A549 treated with AZD2906 at 1 μM for 4 hours (cell line): Measurements from ENCODE around the gene RABL2A. TPM values are rescaled to one million over a fixed set of nuclear protein-coding genes. Genes with fewer than 3 reads are reported as not detected.

Experiments
- total RNA-seq: library from RNA; stranded (reverse); fragments of 200-300 nt; extraction: Qiagen RNA extraction; gene quantifications from 5 replicates; pipeline ENCODE4 v1.2.3, GENCODE V29; 2022

Gene RABL2A
- 8.0 to 9.0 TPM (median 8.4 TPM) in 5 replicates for total RNA-seq

GRCh38 chr2:113626616-113627330 lies at the start of gene RABL2A:
Gene RABL2A (plus strand): TSS chr2:113627266. CDS start chr2:113628607, 1,341 bp downstream.

Other genes with a start within 250 kb of the RABL2A start
- 37.2 to 43.3 TPM (median 39.3 TPM) in 5 replicates for gene ZNG1B, start 189.6 kb upstream of the RABL2A start, total RNA-seq
- gene FOXD4L1, start 128.6 kb upstream of the RABL2A start, total RNA-seq: 0.20 to 0.57 TPM (median 0.35 TPM) in 5 replicates
- gene SLC35F5, start 129.4 kb downstream of the RABL2A start, total RNA-seq: 38.5 to 48.2 TPM (median 42.4 TPM) in 5 replicates